Bronchial epithelial cell (primary cell): Measurements from ENCODE around the gene ARHGEF25. TPM values are rescaled to one million over a fixed set of nuclear protein-coding genes. Genes with fewer than 3 reads are reported as not detected.

Experiments used
- DNase-seq: peaks from one replicate; pipeline ENCODE4 v3.0.0-alpha.2; 2010; ENCODE audit warnings: low read depth
- FAIRE-seq: peaks from 2 replicates; lab custom pipeline; 2011; peaks lifted over from hg19 to GRCh38; lab: Jason Lieb, UNC
- H3K27me3 ChIP-seq: 2 replicates; pipeline ENCODE4 v1.5.1; 2011; ENCODE audit warnings: low read length; ENCODE audit not compliant: control insufficient read depth, insufficient read depth
- H3K36me3 ChIP-seq: 2 replicates; pipeline ENCODE4 v1.5.1; 2011; ENCODE audit warnings: low read length; ENCODE audit not compliant: control insufficient read depth, insufficient read depth
- H3K4me3 ChIP-seq: 2 replicates; pipeline ENCODE4 v1.5.1; 2011; ENCODE audit warnings: mild to moderate bottlenecking, low read depth, low read length, control low read depth
- CTCF ChIP-seq: IDR thresholded peaks from 2 replicates; pipeline ENCODE4 v1.5.1; 2011; ENCODE audit warnings: mild to moderate bottlenecking, moderate library complexity, low read length, control low read depth, inconsistent platforms; ENCODE audit not compliant: insufficient read depth, severe bottlenecking
- total RNA-seq: library from RNA; depleted of rRNA; stranded (reverse); fragments of >200 nt; gene quantifications from 2 replicates; pipeline ENCODE4 v1.2.1, GENCODE V29; 2014

ARHGEF25 gene
- total RNA-seq, 1 donor from 2014 or later = 0.53 TPM

GRCh38 chr12:57611827-57612710 is 834 bp downstream of the ARHGEF25 start:
- H3K27me3 ChIP-seq = peaks cover 17% of the 10 kb centered on the region
- H3K4me3 ChIP-seq = peak overlapping the region; percentile 32
- DNase-seq = no peak
- FAIRE-seq = no peak
- H3K36me3 ChIP-seq = no peaks in the 10 kb centered on the region
- no peak for TF ChIP-seq CTCF

GRCh38 chr12:57612711-57613426 is 1.6 kb downstream of the ARHGEF25 start:
- Histone ChIP-seq H3K36me3 (no peaks in the 10 kb centered on the region), H3K27me3 (peaks cover 17% of the 10 kb centered on the region), H3K4me3 (no peak overlapping the region)
- no peak for FAIRE-seq
- TF ChIP-seq CTCF = no peak
- DNase-seq = no peak

GRCh38 chr12:57613427-57614109 is 2.3 kb downstream of the ARHGEF25 start:
- DNase-seq (no peak), FAIRE-seq (no peak)
- H3K27me3 ChIP-seq = peaks cover 17% of the 10 kb centered on the region
- no peaks in the 10 kb centered on the region for H3K36me3 ChIP-seq
- no peak overlapping the region for H3K4me3 ChIP-seq
- no peak for TF ChIP-seq CTCF

- Histone ChIP-seq H3K4me3 (no peak overlapping the region), H3K36me3 (no peaks in the 10 kb centered on the region), H3K27me3 (peaks cover 21% of the 10 kb centered on the region)
- DNase-seq (peak; percentile 30), FAIRE-seq (no peak)
- no peak for TF ChIP-seq CTCF
Measured at GRCh38 chr12:57614178-57614947, 3.1 kb downstream of the ARHGEF25 start.

- TF ChIP-seq CTCF = no peak
- no peak for FAIRE-seq
- H3K27me3 ChIP-seq = peaks cover 28% of the 10 kb centered on the region
- DNase-seq = no peak
- H3K36me3 ChIP-seq = no peaks in the 10 kb centered on the region
- no peak overlapping the region for H3K4me3 ChIP-seq
Measured at GRCh38 chr12:57614948-57615500, 3.8 kb downstream of the ARHGEF25 start.
